GM19193 (cell line): ENCODE data around the gene RANBP1.

Experiments used
- POLR2A ChIP-seq: IDR thresholded peaks from 4 replicates; pipeline ENCODE4 v1.6.1; 2011; ENCODE audit not compliant: insufficient read depth, insufficient read length; ENCODE audit errors: extremely low read depth

Gene RANBP1

GRCh38 chr22:20167643-20168322, 51.9 kb downstream of the RANBP1 start:
- TF ChIP-seq POLR2A: no peak

- no peak for TF ChIP-seq POLR2A
These were observed 53.4 kb downstream of the RANBP1 start for GRCh38 chr22:20169253-20169822.

GRCh38 chr22:20170170-20170569, 54.3 kb downstream of the RANBP1 start:
- no peak for TF ChIP-seq POLR2A

- no peak for TF ChIP-seq POLR2A
These were observed 55.6 kb downstream of the RANBP1 start for GRCh38 chr22:20171288-20172140.

GRCh38 chr22:20172141-20172613, 56.3 kb downstream of the RANBP1 start:
- TF ChIP-seq POLR2A: no peak

GRCh38 chr22:20173246-20173645, 57.3 kb downstream of the RANBP1 start:
- TF ChIP-seq POLR2A: no peak

GRCh38 chr22:20173772-20174171, 57.9 kb downstream of the RANBP1 start:
- no peak for TF ChIP-seq POLR2A

GRCh38 chr22:20174785-20175596, 59.1 kb downstream of the RANBP1 start:
- TF ChIP-seq POLR2A: no peak

GRCh38 chr22:20175597-20175900, 59.6 kb downstream of the RANBP1 start:
- TF ChIP-seq POLR2A: no peak

GRCh38 chr22:20176421-20177085, 60.6 kb downstream of the RANBP1 start:
- TF ChIP-seq POLR2A: no peak
